Raji (cell line): ENCODE data around the gene DUSP11.

Experiments used
- POLR2A ChIP-seq: IDR thresholded peaks from 2 replicates; pipeline ENCODE4 v1.6.1; 2011; ENCODE audit warnings: low read depth, low read length, control low read depth; ENCODE audit not compliant: insufficient read depth

The DUSP11 gene

GRCh38 chr2:73739101-73739500 is 40.8 kb downstream of the DUSP11 start:
- TF ChIP-seq POLR2A: no peak

GRCh38 chr2:73736855-73737779 is 42.8 kb downstream of the DUSP11 start, which contains the start of gene TPRKB:
TPRKB (minus strand) TSS chr2:73737345; CDS start chr2:73734569, 2,776 bp downstream.
- peak; percentile 73 for TF ChIP-seq POLR2A

GRCh38 chr2:73736378-73736777 is 43.5 kb downstream of the DUSP11 start:
- no peak for TF ChIP-seq POLR2A

- TF ChIP-seq POLR2A: no peak
Measured at GRCh38 chr2:73730810-73731209, 49.1 kb downstream of the DUSP11 start.

GRCh38 chr2:73728711-73729110 is 51.2 kb downstream of the DUSP11 start:
- no peak for TF ChIP-seq POLR2A

- TF ChIP-seq POLR2A: no peak
Measured at GRCh38 chr2:73728043-73728442, 51.9 kb downstream of the DUSP11 start.

GRCh38 chr2:73718851-73719621 is 60.9 kb downstream of the DUSP11 start:
- TF ChIP-seq POLR2A: no peak

- TF ChIP-seq POLR2A: no peak
Measured at GRCh38 chr2:73718421-73718820, 61.5 kb downstream of the DUSP11 start.

- no peak for TF ChIP-seq POLR2A
Measured at GRCh38 chr2:73717251-73717606, 62.7 kb downstream of the DUSP11 start.

GRCh38 chr2:73716543-73717250 is 63.2 kb downstream of the DUSP11 start:
- TF ChIP-seq POLR2A: no peak

GRCh38 chr2:73714091-73714490 is 65.8 kb downstream of the DUSP11 start:
- TF ChIP-seq POLR2A: no peak
